Stomach (tissue), 9 donors: ENCODE results near the gene FSTL5. TPM values are rescaled to one million over a fixed set of nuclear protein-coding genes. Genes with fewer than 3 reads are reported as not detected.
A peak's percentile ranks its signal among the peaks of the same experiment; 100 is the strongest.

Experiments
- DNase-seq, 2 donors: peaks; one replicate each; pipeline versions ENCODE4 v3.0.0 to v3.0.0-alpha.2; 2013 to 2019
- H3K27ac ChIP-seq, 5 donors: fragments of 200-600 bp in 4 of 5; sonication (generic) in 4 of 5; one replicate each; pipeline ENCODE4 v1.5.1; 2013 to 2019; ENCODE audit warnings: mild to moderate bottlenecking in 1 of 5, moderate library complexity in 1 of 5
- H3K27me3 ChIP-seq, 3 donors: fragments of 200-600 bp; sonication (generic); one replicate each; pipeline ENCODE4 v1.5.1; 2017 to 2019; ENCODE audit warnings: mixed run types in 1 of 3
- H3K36me3 ChIP-seq, 4 donors: fragments of 200-600 bp; sonication (generic); 1 replicate in 3 of 4; 2 replicates in 1 of 4; pipeline ENCODE4 v1.5.1; 2016 to 2019
- H3K4me1 ChIP-seq, 4 donors: fragments of 200-600 bp; sonication (generic); one replicate each; pipeline ENCODE4 v1.5.1; 2016 to 2019
- H3K4me3 ChIP-seq, 4 donors: fragments of 200-600 bp; sonication (generic) in 3 of 4; one replicate each; pipeline ENCODE4 v1.5.1; 2016 to 2019; ENCODE audit warnings: mild to moderate bottlenecking in 1 of 4
- H3K9me3 ChIP-seq, 4 donors: fragments of 200-600 bp; sonication (generic); one replicate each; pipeline ENCODE4 v1.5.1; 2016 to 2019
- CTCF ChIP-seq, 7 experiments: fragments of 450-650 bp in 4 of 7; fragments of 200-600 bp in 3 of 7; sonication (generic) in 3 of 7; IDR thresholded peaks; one replicate each; pipeline ENCODE4 v1.5.1; 2016 to 2019; ENCODE audit warnings: antibody characterized with exemption in 7 of 7, control low read depth in 2 of 7, mild to moderate bottlenecking in 1 of 7
- EP300 ChIP-seq: sonication (generic); formaldehyde crosslinking; IDR thresholded peaks from one replicate; pipeline ENCODE4 v1.6.1; 2017; ENCODE audit warnings: antibody characterized with exemption
- POLR2A ChIP-seq, 4 donors: fragments of 450-650 bp; IDR thresholded peaks; one replicate each; pipeline ENCODE4 v1.6.1; 2016; ENCODE audit warnings: antibody characterized with exemption in 4 of 4, control low read depth in 2 of 4, mild to moderate bottlenecking in 1 of 4, moderate library complexity in 1 of 4
- POLR2AphosphoS5 ChIP-seq, 3 donors: sonication (generic); formaldehyde crosslinking; IDR thresholded peaks; one replicate each; pipeline ENCODE4 v1.6.1; 2016; ENCODE audit warnings: antibody characterized with exemption in 3 of 3
- WGBS, 5 donors: extraction: QIAGEN DNeasy Blood & Tissue Kit in 3 of 5; methylation state at CpG; one replicate each; pipeline versions ENCODE4 v1.1.5 to v1.1.7; 2013 to 2018; 5-methylcytosine and 5-hydroxymethylcytosine counted together
- intact Hi-C: fragments of 100-400 bp; cut with DNase I; formaldehyde crosslinking; loops from one replicate; pipeline ENCODE4 v1.15.1; 2023; ENCODE audit warnings: low total_unique reads
- polyA plus RNA-seq, 3 donors: library from polyadenylated mRNA; stranded (reverse); fragments of 200-250 nt; gene quantifications; one replicate each; pipeline ENCODE4 v1.2.3, GENCODE V29; 2013
- total RNA-seq, 5 donors: library from RNA; depleted of rRNA; stranded (reverse); fragments of >200 nt; gene quantifications; one replicate each; pipeline versions ENCODE4 v1.1.0 to v1.2.3, GENCODE V29; 2014 to 2016
- donor health status: healthy with polysubstance abuse.
- donor health status: Bipolar disorder and iron deficiency.
- donor health status: healthy.

The FSTL5 gene
- total and polyA plus RNA-seq, 8 donors, result 4.6 TPM; not detected in 7

GRCh38 chr4:161577579-161578301 lies 586.1 kb downstream of the FSTL5 start:
- intact Hi-C loops, result no loop called here
- no peak overlapping the region for H3K27ac ChIP-seq
- no peak for TF ChIP-seq POLR2A (IDR thresholded peaks at IDR 0.05)
- no peak for TF ChIP-seq CTCF (IDR thresholded peaks at IDR 0.05)
- no peak for TF ChIP-seq EP300
- TF ChIP-seq POLR2AphosphoS5 (IDR thresholded peaks at IDR 0.05), result no peak
- no peaks in the 10 kb centered on the region for H3K36me3 ChIP-seq
- H3K27me3 ChIP-seq, result no peaks in the 10 kb centered on the region
- no peaks in the 10 kb centered on the region for H3K4me1 ChIP-seq
- no peak overlapping the region for H3K4me3 ChIP-seq
- peak in 1 of 2 donors; percentile 22 for DNase-seq
- H3K9me3 ChIP-seq, result no peaks in the 10 kb centered on the region
- 45 to 70% (median 59%) methylated on average over 6 of the region's 6 CpGs for WGBS, 5 donors

GRCh38 chr4:161573836-161574235 lies 590.0 kb downstream of the FSTL5 start:
- TF ChIP-seq EP300, result no peak
- no peaks in the 10 kb centered on the region for H3K27me3 ChIP-seq
- H3K9me3 ChIP-seq, result no peaks in the 10 kb centered on the region
- DNase-seq, result no peak
- intact Hi-C loops, result no loop called here
- H3K4me1 ChIP-seq, result no peaks in the 10 kb centered on the region
- H3K4me3 ChIP-seq, result no peak overlapping the region
- H3K36me3 ChIP-seq, result no peaks in the 10 kb centered on the region
- H3K27ac ChIP-seq, result no peak overlapping the region
- WGBS, 5 donors, result 72 to 95% (median 82%) methylated on average over 2 of the region's 2 CpGs

GRCh38 chr4:161564230-161564834 lies 599.5 kb downstream of the FSTL5 start:
- DNase-seq, result peak in 1 of 2 donors; percentile 23
- no peaks in the 10 kb centered on the region for H3K27me3 ChIP-seq
- H3K36me3 ChIP-seq, result no peaks in the 10 kb centered on the region
- H3K9me3 ChIP-seq, result no peaks in the 10 kb centered on the region
- no peak for TF ChIP-seq POLR2AphosphoS5 (IDR thresholded peaks at IDR 0.05)
- peak in 2 of 7 experiments; percentile 28 to 39 for TF ChIP-seq CTCF (IDR thresholded peaks at IDR 0.05)
- TF ChIP-seq EP300, result no peak
- 90 to 99% (median 93%) methylated on average over 1 of the region's 1 CpG for WGBS, 5 donors
- no peak overlapping the region for H3K4me3 ChIP-seq
- intact Hi-C loops, result no loop called here
- H3K4me1 ChIP-seq, result no peaks in the 10 kb centered on the region
- no peak overlapping the region for H3K27ac ChIP-seq

- no peak overlapping the region for H3K4me3 ChIP-seq
- intact Hi-C loops, result no loop called here
Observed at GRCh38 chr4:161555689-161556660, 607.8 kb downstream of the FSTL5 start.

More at GRCh38 chr4:161555689-161556660, 607.8 kb downstream of the FSTL5 start:
- Histone ChIP-seq H3K9me3 (no peaks in the 10 kb centered on the region), H3K27me3 (no peaks in the 10 kb centered on the region), H3K27ac (no peak overlapping the region), H3K4me1 (no peaks in the 10 kb centered on the region), H3K36me3 (no peaks in the 10 kb centered on the region)
- peak in 1 of 2 donors; percentile 9 for DNase-seq
- 55 to 67% (median 63%) methylated on average over 5 of the region's 5 CpGs for WGBS, 5 donors
- TF ChIP-seq CTCF (IDR thresholded peaks at IDR 0.05) (no peak), POLR2A (IDR thresholded peaks at IDR 0.05) (no peak), POLR2AphosphoS5 (IDR thresholded peaks at IDR 0.05) (no peak), EP300 (no peak)
